HEK293T (cell line): ENCODE measurements around the gene GDPGP1.
"Not testable (repeated sequence)": the region's sequence is repeated elsewhere in the genome, so short reads cannot be mapped to it uniquely, and the experiment has no call there.

Source experiments
- BHLHE40 ChIP-seq: fragments of 450-650 bp; IDR thresholded peaks from 2 replicates; pipeline ENCODE4 v1.6.1; 2016; ENCODE audit warnings: mild to moderate bottlenecking, moderate library complexity, borderline replicate concordance
- CTBP1 ChIP-seq: fragments of 450-650 bp; IDR thresholded peaks from 2 replicates; pipeline ENCODE4 v1.6.1; 2016; ENCODE audit warnings: borderline replicate concordance
- ELF4 ChIP-seq: fragments of 450-650 bp; IDR thresholded peaks from 2 replicates; pipeline ENCODE4 v1.6.1; 2017; ENCODE audit warnings: antibody characterized with exemption
- FOXA1 ChIP-seq: fragments of 450-650 bp; IDR thresholded peaks from 2 replicates; pipeline ENCODE4 v1.6.1; 2016; ENCODE audit warnings: mild to moderate bottlenecking
- FOXK2 ChIP-seq: fragments of 450-650 bp; IDR thresholded peaks from 2 replicates; pipeline ENCODE4 v1.6.1; 2016; ENCODE audit warnings: mild to moderate bottlenecking
- HDGF ChIP-seq: fragments of 450-650 bp; IDR thresholded peaks from 2 replicates; pipeline ENCODE4 v1.6.1; 2017; ENCODE audit warnings: antibody characterized with exemption, borderline replicate concordance
- L3MBTL2 ChIP-seq: fragments of 450-650 bp; conservative IDR thresholded peaks from 2 replicates; pipeline ENCODE4 v1.6.1; 2016; ENCODE audit warnings: mild to moderate bottlenecking
- NFRKB ChIP-seq: fragments of 450-650 bp; IDR thresholded peaks from 2 replicates; pipeline ENCODE4 v1.6.1; 2016; ENCODE audit warnings: mild to moderate bottlenecking, moderate library complexity
- SP1 ChIP-seq: fragments of 450-650 bp; IDR thresholded peaks from 2 replicates; pipeline ENCODE4 v1.6.1; 2017
- SUZ12 ChIP-seq: fragments of 450-650 bp; IDR thresholded peaks from 2 replicates; pipeline ENCODE4 v1.6.1; 2016; ENCODE audit warnings: mild to moderate bottlenecking
- TF ChIP-seq, protein P1 (sequence below): fragments of 450-650 bp; IDR thresholded peaks from 2 replicates; pipeline ENCODE4 v1.6.1; 2016

- TF ChIP-seq SP1, FOXA1, BHLHE40, FOXK2, ELF4, SUZ12, L3MBTL2, HDGF, CTBP1, NFRKB: not testable (repeated sequence)
- TF ChIP-seq, protein P1, sequence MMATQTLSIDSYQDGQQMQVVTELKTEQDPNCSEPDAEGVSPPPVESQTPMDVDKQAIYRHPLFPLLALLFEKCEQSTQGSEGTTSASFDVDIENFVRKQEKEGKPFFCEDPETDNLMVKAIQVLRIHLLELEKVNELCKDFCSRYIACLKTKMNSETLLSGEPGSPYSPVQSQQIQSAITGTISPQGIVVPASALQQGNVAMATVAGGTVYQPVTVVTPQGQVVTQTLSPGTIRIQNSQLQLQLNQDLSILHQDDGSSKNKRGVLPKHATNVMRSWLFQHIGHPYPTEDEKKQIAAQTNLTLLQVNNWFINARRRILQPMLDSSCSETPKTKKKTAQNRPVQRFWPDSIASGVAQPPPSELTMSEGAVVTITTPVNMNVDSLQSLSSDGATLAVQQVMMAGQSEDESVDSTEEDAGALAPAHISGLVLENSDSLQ: peak; percentile 77
Measured at GRCh38 chr15:90188065-90188464, 45.9 kb upstream of the GDPGP1 start.
